ENCODE results near the gene IL5.

Gene IL5

DNA sequence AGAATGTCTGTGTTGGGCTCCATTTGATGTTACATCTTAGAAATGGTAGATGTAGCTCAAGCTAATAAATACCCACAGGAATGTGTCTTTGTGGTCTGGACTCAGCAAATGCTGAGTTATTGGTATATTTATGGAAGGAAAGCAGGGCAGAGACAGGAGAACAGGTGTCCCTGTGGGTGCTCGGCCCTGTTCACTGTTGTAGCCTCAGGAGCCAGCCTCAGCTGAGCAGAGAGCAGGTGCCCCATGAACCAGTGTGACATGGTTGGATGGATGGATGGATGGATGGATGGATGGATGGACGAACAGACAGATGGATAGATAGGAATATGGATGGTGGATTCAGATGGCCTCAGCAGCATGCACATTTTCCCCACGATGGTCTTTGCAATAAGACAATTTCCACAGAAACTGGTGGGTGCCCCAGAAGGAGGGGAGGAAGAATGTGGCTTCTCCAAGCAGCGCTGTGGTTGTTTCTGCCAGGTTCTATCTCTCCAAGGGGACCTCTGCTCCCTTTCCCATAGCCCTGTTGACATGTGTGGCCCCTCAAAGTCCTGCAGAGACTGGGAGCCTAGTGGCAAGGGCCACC is 44.5 kb downstream of the IL5 start:
- peak; percentile 62 for DNase-seq (ENCODE audit: low spot score)

- peak; percentile 74 for DNase-seq (ENCODE audit: low spot score)
These were observed 45.2 kb downstream of the IL5 start for GRCh38 chr5:132498152-132498551.

DNA sequence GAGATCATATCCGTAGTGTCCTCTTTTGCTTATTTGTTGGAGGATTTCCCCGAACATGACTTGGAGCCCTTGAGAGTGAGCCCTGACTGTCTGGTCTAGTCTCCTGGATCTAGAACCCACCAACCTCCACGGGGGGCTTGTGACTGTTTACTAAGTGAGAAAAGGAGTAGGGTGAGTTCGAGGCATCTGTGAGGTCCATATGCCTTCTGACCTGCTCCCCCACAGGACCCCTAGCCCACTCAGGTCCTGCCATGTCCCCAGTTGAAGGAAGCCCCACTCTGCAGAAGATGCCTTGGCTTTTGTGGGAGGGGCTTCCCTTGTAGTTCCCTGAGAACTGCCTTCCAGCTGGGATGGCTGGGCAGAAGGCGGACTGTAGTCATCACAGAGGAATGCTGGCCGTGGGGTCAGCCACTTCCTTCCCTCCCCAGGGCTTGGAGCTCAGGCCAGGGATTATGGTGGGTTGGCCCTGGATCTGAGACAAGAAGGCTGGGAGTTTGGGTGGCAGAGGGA is 45.8 kb downstream of the IL5 start:
- DNase-seq (ENCODE audit: low spot score): peak; percentile 86

- peak; percentile 75 for DNase-seq (ENCODE audit: low spot score)
These were observed 46.5 kb downstream of the IL5 start for GRCh38 chr5:132496631-132497487.

DNA sequence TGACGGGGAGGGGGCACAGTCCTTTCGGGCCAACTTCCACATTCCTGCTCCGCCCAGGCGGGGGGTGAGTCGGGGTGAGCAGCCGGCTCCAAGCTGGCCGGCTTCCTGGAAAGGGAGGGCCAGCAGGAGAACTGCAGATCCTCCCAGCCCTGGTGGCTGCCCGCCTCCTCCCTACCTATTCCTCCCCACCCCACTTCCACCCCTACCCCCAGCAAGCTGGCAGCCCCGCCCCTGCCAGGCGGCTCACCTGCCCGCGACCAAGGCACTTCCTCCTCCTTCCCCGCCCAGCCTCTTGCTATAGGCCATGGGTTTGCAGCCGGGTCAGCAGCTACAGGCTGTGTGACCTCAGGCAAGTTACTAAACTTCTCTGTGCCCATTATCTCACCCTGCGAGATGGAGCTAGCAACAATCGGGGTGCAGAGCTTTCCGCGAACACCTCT is 47.1 kb downstream of the IL5 start:
- DNase-seq (ENCODE audit: low spot score): peak; percentile 98

- peak; percentile 87 for DNase-seq (ENCODE audit: low spot score)
These were observed 47.6 kb downstream of the IL5 start for GRCh38 chr5:132495667-132496190.

DNA sequence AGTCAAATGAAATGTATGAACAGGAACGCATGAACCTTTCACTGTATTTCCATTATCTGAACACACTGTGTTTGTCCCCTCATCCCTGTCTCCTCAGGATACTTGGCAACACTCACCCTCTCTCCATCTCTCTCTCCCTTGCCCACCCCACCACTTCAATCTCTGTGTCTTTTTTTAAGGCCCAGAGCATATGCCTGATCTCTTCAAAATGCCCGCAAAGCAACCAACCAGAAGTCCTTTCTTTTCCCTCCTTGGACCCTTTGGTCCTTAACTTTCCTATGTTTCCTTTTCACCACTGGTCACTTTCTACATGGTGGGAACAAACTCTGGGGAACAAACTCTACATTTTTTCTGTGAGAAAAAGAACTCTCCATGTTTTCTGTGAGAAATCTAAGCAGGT is 49.5 kb downstream of the IL5 start:
- no peak for DNase-seq (ENCODE audit: low spot score)

DNA sequence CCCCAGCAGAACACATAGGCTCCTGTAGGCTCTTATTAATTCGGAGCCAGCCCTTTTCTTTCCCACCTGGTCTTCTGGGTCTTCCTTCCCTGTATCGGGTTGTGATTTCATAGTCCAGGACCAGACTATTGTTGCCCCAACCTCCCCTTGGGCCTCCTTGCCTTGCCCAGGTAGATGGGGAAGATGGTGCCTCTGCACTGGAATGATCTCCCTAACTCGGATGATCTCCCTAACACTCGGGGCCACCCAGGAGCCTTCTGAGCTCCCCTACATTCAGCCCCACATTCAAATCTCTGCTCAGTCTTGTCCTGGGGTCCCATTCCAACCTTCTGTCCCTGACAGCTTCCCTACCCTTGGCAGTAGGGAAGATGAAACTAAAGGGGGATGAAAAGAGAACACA is 50.1 kb downstream of the IL5 start:
- no peak for DNase-seq (ENCODE audit: low spot score)

DNA sequence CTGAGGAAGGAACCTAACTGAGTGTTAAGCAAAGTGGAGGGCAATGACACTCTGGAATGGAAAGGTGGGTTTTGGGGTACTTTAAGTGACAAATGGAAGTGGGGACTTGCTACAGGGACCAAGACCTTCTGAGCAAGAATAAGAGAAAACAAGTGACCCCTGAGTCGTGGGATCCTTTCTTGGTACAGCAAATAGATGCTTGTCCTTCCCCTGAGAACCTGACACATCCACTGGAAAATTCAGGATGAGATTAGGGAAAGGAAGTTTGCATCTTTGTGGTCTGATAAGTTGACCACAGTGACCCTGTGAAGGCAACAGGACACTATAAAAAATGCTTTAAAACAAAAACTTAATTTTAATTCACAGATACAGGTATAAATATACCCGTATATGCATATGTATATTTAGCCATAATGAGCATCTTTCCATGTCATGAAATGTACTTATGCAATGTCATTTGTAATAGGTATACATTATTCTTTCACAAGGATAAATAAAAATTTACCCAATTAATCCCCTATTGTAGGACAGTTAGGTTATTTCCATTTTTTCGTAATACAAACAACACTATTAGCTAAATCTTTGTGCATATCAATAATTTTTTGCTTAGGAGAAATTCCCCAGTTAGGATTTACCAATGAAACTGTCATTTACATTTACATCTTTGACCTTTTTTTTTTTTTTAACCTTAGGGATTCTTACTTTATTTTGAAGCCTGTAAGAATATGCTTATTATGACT is 50.8 kb downstream of the IL5 start:
- DNase-seq (ENCODE audit: low spot score): no peak

Measured in SW480 (cell line).